A549 (cell line): ENCODE measurements around the gene SETD3.
A peak's percentile ranks its signal among the peaks of the same experiment; 100 is the strongest.

ENCODE experiments used
- POLR2A ChIP-seq: IDR thresholded peaks from 2 replicates; pipeline ENCODE4 v1.6.1; 2012; ENCODE audit warnings: mild to moderate bottlenecking, low read length
- RCOR1 ChIP-seq: fragments of 150-350 bp; IDR thresholded peaks from 2 replicates; pipeline ENCODE4 v1.6.1; 2014; ENCODE audit warnings: antibody characterized with exemption, low read length, low read depth
- TF ChIP-seq, protein P1 (sequence below): fragments of >200 bp; sonication (Bioruptor Twin); formaldehyde crosslinking; IDR thresholded peaks from 3 replicates; pipeline ENCODE4 v1.5.1; 2016
- TF ChIP-seq, protein P2 (sequence below): fragments of >200 bp; sonication (Bioruptor Twin); formaldehyde crosslinking; IDR thresholded peaks from 3 replicates; pipeline ENCODE4 v1.6.1; 2016

DNA sequence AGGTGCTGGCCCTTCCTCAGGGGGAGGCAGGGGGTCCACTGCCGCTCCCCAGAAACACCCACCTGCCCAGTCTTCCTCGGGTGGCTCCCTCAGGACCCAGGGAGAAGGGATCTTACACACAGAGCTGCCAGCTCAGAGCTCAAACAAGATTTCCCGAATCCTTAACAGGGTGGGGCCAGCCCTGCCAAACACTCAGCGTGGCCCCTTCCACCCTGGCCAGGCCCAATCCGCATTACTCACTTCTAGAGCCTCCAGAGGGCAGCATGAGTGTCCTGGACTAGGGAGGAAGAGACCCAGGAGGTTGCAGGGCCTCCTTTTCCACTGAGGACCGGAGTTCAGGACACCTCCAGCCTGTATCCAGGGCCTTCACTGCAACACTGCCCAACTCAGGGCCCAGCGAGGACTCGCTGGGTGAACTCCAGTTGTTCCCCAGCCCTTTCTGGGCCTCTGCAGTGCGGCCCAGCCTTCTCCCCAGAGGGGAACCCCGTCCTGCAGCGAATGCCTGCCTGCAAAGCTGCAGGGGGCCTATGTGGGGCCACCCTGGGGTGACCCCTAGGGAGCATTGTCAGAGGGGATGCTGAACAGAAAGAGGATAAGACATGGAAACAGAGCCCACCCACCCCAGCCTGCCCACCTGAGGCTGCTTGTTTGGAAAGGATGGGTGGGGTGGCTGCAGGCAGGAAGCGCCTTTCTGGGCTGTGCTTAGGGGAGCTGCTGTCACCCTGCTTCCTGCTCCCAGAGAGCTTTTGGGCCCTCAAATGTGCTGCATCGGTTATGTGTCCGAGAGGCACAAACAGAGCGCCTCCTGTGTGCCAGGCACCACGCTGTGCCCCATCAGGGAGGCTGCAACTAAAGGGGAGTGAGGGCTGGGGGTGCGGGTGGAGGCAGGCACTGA is 44.4 kb upstream of the SETD3 start:
- TF ChIP-seq POLR2A, result no peak
- TF ChIP-seq, protein P1, sequence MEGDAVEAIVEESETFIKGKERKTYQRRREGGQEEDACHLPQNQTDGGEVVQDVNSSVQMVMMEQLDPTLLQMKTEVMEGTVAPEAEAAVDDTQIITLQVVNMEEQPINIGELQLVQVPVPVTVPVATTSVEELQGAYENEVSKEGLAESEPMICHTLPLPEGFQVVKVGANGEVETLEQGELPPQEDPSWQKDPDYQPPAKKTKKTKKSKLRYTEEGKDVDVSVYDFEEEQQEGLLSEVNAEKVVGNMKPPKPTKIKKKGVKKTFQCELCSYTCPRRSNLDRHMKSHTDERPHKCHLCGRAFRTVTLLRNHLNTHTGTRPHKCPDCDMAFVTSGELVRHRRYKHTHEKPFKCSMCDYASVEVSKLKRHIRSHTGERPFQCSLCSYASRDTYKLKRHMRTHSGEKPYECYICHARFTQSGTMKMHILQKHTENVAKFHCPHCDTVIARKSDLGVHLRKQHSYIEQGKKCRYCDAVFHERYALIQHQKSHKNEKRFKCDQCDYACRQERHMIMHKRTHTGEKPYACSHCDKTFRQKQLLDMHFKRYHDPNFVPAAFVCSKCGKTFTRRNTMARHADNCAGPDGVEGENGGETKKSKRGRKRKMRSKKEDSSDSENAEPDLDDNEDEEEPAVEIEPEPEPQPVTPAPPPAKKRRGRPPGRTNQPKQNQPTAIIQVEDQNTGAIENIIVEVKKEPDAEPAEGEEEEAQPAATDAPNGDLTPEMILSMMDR, result peak; percentile 55
- TF ChIP-seq, protein P2, sequence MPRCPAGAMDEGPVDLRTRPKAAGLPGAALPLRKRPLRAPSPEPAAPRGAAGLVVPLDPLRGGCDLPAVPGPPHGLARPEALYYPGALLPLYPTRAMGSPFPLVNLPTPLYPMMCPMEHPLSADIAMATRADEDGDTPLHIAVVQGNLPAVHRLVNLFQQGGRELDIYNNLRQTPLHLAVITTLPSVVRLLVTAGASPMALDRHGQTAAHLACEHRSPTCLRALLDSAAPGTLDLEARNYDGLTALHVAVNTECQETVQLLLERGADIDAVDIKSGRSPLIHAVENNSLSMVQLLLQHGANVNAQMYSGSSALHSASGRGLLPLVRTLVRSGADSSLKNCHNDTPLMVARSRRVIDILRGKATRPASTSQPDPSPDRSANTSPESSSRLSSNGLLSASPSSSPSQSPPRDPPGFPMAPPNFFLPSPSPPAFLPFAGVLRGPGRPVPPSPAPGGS, result no peak
- TF ChIP-seq RCOR1, result no peak
